NCI-H2196 (cell line): ENCODE results near the gene ARHGAP10.

ENCODE experiments used
- DNase-seq: peaks from one replicate; lab custom pipeline; 2025; ENCODE audit not compliant: unreplicated experiment; lab: John Stamatoyannopoulos, UW

ARHGAP10 gene

GRCh38 chr4:148118633-148119032 lies 386.7 kb downstream of the ARHGAP10 start:
- DNase-seq = no peak

- no peak for DNase-seq
Measured at GRCh38 chr4:148120216-148120615, 388.3 kb downstream of the ARHGAP10 start.
